ENCODE measurements around the gene RBBP4. TPM values are rescaled to one million over a fixed set of nuclear protein-coding genes. Genes with fewer than 3 reads are reported as not detected.
A peak's percentile ranks its signal among the peaks of the same experiment; 100 is the strongest.

Gene RBBP4
- total and polyA plus RNA-seq, 2 of the 13 experiments (the other 11 are each of a cell fraction or from before 2014, with no cell fraction given): 64.4 to 166 TPM

DNA sequence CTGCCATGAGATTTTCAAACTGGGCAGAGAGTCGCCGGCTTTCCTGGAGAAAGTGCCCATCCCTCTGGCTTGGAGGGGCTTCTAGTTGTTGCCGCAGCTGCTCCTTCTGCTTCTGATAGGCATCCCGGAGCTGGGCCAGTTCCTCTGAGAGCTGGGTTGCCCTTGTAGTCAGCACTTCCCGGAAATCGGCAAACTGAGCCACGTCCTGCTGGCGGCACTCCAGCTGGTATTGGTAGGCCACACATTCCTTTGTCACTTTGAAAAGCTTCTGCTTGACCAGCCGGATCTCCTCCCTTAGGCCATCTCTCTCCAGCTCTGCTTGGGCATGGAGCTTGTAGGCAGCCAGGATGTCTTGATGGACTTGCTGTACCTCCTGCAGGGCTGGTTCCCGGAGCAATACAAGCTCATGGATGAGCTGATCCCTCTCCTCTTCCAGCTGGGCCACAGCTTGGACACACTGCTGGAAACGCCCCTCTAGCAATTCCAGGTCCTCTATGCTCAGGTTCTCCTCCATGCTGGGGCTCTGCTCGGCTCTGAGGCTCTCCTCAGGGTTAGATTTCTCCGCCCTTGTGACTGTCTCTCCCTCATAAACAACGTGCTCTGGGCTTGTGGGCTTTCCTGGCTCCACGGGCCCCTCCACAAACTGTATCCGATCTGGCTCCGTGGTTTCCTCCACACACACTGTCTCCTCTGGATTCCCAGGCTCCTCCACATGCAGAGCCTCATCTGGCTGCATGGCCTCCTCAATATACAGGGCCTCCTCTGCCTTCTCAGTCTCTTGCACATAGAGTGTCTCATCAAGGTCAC lies 44.3 kb downstream of the RBBP4 start (continued):
- TF ChIP-seq, protein P1, sequence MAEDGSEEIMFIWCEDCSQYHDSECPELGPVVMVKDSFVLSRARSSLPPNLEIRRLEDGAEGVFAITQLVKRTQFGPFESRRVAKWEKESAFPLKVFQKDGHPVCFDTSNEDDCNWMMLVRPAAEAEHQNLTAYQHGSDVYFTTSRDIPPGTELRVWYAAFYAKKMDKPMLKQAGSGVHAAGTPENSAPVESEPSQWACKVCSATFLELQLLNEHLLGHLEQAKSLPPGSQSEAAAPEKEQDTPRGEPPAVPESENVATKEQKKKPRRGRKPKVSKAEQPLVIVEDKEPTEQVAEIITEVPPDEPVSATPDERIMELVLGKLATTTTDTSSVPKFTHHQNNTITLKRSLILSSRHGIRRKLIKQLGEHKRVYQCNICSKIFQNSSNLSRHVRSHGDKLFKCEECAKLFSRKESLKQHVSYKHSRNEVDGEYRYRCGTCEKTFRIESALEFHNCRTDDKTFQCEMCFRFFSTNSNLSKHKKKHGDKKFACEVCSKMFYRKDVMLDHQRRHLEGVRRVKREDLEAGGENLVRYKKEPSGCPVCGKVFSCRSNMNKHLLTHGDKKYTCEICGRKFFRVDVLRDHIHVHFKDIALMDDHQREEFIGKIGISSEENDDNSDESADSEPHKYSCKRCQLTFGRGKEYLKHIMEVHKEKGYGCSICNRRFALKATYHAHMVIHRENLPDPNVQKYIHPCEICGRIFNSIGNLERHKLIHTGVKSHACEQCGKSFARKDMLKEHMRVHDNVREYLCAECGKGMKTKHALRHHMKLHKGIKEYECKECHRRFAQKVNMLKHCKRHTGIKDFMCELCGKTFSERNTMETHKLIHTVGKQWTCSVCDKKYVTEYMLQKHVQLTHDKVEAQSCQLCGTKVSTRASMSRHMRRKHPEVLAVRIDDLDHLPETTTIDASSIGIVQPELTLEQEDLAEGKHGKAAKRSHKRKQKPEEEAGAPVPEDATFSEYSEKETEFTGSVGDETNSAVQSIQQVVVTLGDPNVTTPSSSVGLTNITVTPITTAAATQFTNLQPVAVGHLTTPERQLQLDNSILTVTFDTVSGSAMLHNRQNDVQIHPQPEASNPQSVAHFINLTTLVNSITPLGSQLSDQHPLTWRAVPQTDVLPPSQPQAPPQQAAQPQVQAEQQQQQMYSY (CRISPR knock-in tag; IDR thresholded peaks at IDR 0.05): peak; percentile 54; the same call in 1 of the 2 replicates
- TF ChIP-seq SOX6 (IDR thresholded peaks at IDR 0.05): no peak
- TF ChIP-seq SOX6 (CRISPR knock-in tag; IDR thresholded peaks at IDR 0.05): peak; percentile 68
- TF ChIP-seq, protein P2, sequence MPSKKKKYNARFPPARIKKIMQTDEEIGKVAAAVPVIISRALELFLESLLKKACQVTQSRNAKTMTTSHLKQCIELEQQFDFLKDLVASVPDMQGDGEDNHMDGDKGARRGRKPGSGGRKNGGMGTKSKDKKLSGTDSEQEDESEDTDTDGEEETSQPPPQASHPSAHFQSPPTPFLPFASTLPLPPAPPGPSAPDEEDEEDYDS (CRISPR knock-in tag; IDR thresholded peaks at IDR 0.05): no peak
- TF ChIP-seq ZSCAN21 (CRISPR knock-in tag; IDR thresholded peaks at IDR 0.05; ENCODE audit: borderline replicate concordance): peak; percentile 70
- TF ChIP-seq MTA1 (CRISPR knock-in tag; IDR thresholded peaks at IDR 0.05; ENCODE audit: borderline replicate concordance): peak; percentile 46; the same call in 1 of the 2 replicates
- TF ChIP-seq ZNF891 (CRISPR knock-in tag; IDR thresholded peaks at IDR 0.05): peak; percentile 63; the same call in 1 of the 2 replicates
- TF ChIP-seq MEIS2 (CRISPR knock-in tag; IDR thresholded peaks at IDR 0.05): 0 out of 2 replicates have a peak, but pooled peaks have one; percentile 13
- no peak for TF ChIP-seq HMGA1 (CRISPR knock-in tag; conservative IDR thresholded peaks at IDR 0.05)
- TF ChIP-seq, protein P3, sequence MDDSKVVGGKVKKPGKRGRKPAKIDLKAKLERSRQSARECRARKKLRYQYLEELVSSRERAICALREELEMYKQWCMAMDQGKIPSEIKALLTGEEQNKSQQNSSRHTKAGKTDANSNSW (CRISPR knock-in tag; IDR thresholded peaks at IDR 0.05; ENCODE audit: borderline replicate concordance): no peak
- peak; percentile 2; the same call in 1 of the 2 replicates for TF ChIP-seq FOXO1 (CRISPR knock-in tag; IDR thresholded peaks at IDR 0.05)
- TF ChIP-seq, protein P4, sequence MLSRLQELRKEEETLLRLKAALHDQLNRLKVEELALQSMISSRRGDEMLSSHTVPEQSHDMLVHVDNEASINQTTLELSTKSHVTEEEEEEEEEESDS (CRISPR knock-in tag; IDR thresholded peaks at IDR 0.05; ENCODE audit: borderline replicate concordance): 0 out of 2 replicates have a peak, but pooled peaks have one; percentile 31
- TF ChIP-seq, protein P5, sequence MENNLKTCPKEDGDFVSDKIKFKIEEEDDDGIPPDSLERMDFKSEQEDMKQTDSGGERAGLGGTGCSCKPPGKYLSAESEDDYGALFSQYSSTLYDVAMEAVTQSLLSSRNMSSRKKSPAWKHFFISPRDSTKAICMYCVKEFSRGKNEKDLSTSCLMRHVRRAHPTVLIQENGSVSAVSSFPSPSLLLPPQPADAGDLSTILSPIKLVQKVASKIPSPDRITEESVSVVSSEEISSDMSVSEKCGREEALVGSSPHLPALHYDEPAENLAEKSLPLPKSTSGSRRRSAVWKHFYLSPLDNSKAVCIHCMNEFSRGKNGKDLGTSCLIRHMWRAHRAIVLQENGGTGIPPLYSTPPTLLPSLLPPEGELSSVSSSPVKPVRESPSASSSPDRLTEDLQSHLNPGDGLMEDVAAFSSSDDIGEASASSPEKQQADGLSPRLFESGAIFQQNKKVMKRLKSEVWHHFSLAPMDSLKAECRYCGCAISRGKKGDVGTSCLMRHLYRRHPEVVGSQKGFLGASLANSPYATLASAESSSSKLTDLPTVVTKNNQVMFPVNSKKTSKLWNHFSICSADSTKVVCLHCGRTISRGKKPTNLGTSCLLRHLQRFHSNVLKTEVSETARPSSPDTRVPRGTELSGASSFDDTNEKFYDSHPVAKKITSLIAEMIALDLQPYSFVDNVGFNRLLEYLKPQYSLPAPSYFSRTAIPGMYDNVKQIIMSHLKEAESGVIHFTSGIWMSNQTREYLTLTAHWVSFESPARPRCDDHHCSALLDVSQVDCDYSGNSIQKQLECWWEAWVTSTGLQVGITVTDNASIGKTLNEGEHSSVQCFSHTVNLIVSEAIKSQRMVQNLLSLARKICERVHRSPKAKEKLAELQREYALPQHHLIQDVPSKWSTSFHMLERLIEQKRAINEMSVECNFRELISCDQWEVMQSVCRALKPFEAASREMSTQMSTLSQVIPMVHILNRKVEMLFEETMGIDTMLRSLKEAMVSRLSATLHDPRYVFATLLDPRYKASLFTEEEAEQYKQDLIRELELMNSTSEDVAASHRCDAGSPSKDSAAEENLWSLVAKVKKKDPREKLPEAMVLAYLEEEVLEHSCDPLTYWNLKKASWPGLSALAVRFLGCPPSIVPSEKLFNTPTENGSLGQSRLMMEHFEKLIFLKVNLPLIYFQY (CRISPR knock-in tag; IDR thresholded peaks at IDR 0.05; ENCODE audit: borderline replicate concordance): peak; percentile 37; the same call in 1 of the 2 replicates
- peak; percentile 14; the same call in 1 of the 2 replicates for TF ChIP-seq ZMAT3 (CRISPR knock-in tag; conservative IDR thresholded peaks at IDR 0.05)
- TF ChIP-seq MEF2D (CRISPR knock-in tag; IDR thresholded peaks at IDR 0.05): no peak
- 0 out of 2 replicates have a peak, but pooled peaks have one; percentile 54 for TF ChIP-seq ZNF224 (CRISPR knock-in tag; IDR thresholded peaks at IDR 0.05)
- no peak for TF ChIP-seq KAT2B (IDR thresholded peaks at IDR 0.05; ENCODE audit: borderline replicate concordance, low read depth, low read length)
- no peak for TF ChIP-seq PLRG1 (conservative IDR thresholded peaks at IDR 0.05)
- TF ChIP-seq TP53 (CRISPR knock-in tag; conservative IDR thresholded peaks at IDR 0.05): no peak
- peak; percentile 75 for TF ChIP-seq SAP130 (CRISPR knock-in tag; IDR thresholded peaks at IDR 0.05; ENCODE audit: low read depth)
- TF ChIP-seq TOE1 (CRISPR knock-in tag; IDR thresholded peaks at IDR 0.05): 0 out of 2 replicates have a peak, but pooled peaks have one; percentile 8
- no peak for TF ChIP-seq ZNF772 (CRISPR knock-in tag; IDR thresholded peaks at IDR 0.05)
